Endothelial cell of umbilical vein (primary cell): ENCODE results near the gene CFAP77. TPM values are rescaled to one million over a fixed set of nuclear protein-coding genes. Genes with fewer than 3 reads are reported as not detected.

Experiments
- BruUV-seq: library from RNA; stranded (reverse); fragments of 400-500 nt; replicated peaks from 2 replicates; lab custom pipeline; 2021; lab: Mats Ljungman, UMichigan
- CTCF ChIA-PET: fragments of 300-600, 350-600 bp; sonication (Branson Sonifier 250); formaldehyde crosslinking; loops from one replicate; lab custom pipeline; 2021; ENCODE audit warnings: antibody characterized with exemption, inconsistent platforms; lab: Charles Lee
- POLR2A ChIA-PET: fragments of 300-600, 350-600 bp; sonication (Branson Sonifier 250); formaldehyde crosslinking; loops from one replicate; lab custom pipeline; 2021; ENCODE audit warnings: antibody characterized with exemption, inconsistent platforms; lab: Charles Lee
- DNase-seq: peaks from one replicate; pipeline ENCODE4 v3.0.0-alpha.2; 2011; ENCODE audit warnings: low read depth, low spot score
- FAIRE-seq: peaks from 2 replicates; lab custom pipeline; 2011; peaks lifted over from hg19 to GRCh38; lab: Jason Lieb, UNC
- H2AFZ ChIP-seq: 2 replicates; pipeline ENCODE4 v1.6.0; 2012; ENCODE audit warnings: low read depth, low read length, control low read depth, inconsistent platforms
- H3K27ac ChIP-seq: 2 replicates; pipeline ENCODE4 v1.5.1; 2011; ENCODE audit warnings: low read depth, mild to moderate bottlenecking, control low read depth, low read length, moderate library complexity; ENCODE audit not compliant: insufficient read depth
- H3K27me3 ChIP-seq, 2 experiments: 2 replicates each; pipeline versions ENCODE4 v1.6.0 to v1.6.1; 2011; ENCODE audit warnings: low read length in 2 of 2, mixed read lengths in 1 of 2; ENCODE audit not compliant: control insufficient read depth in 2 of 2, insufficient read depth in 2 of 2
- H3K36me3 ChIP-seq, 2 experiments: 2 replicates in 1 of 2; 3 replicates in 1 of 2; pipeline ENCODE4 v1.5.1; 2011; ENCODE audit warnings: low read length in 2 of 2, mild to moderate bottlenecking in 1 of 2, moderate library complexity in 1 of 2; ENCODE audit not compliant: control insufficient read depth in 2 of 2, insufficient read depth in 2 of 2; ENCODE audit errors: extremely low read depth in 1 of 2
- H3K4me1 ChIP-seq: 3 replicates; pipeline ENCODE4 v1.5.1; 2011; ENCODE audit warnings: mild to moderate bottlenecking, low read length; ENCODE audit not compliant: control insufficient read depth, insufficient read depth; ENCODE audit errors: extremely low read depth
- H3K4me2 ChIP-seq: 2 replicates; pipeline ENCODE4 v1.6.1; 2011; ENCODE audit warnings: low read length, control low read depth, mixed read lengths; ENCODE audit not compliant: insufficient read depth
- H3K4me3 ChIP-seq, 3 experiments: fragments of 200-600 bp in 1 of 3; sonication (generic), shearing (Covaris generic) in 1 of 3; replicated peaks in 1 of 3; 2 replicates each; pipeline ENCODE4 v1.5.1; 2011 to 2016; ENCODE audit warnings: control low read depth in 3 of 3, low read length in 3 of 3, mild to moderate bottlenecking in 2 of 3, inconsistent platforms in 1 of 3, low read depth in 1 of 3, moderate library complexity in 1 of 3; ENCODE audit not compliant: insufficient read depth in 1 of 3
- H3K79me2 ChIP-seq: 2 replicates; pipeline ENCODE4 v1.6.0; 2012; ENCODE audit warnings: low read length, inconsistent platforms; ENCODE audit not compliant: control insufficient read depth, insufficient read depth
- H3K9ac ChIP-seq: replicated peaks from 2 replicates; pipeline ENCODE3; 2011; ENCODE audit warnings: low read length, control low read depth; ENCODE audit not compliant: insufficient read depth; ENCODE audit errors: extremely low read depth
- H3K9me1 ChIP-seq: replicated peaks from 3 replicates; pipeline ENCODE4 v1.6.0; 2011; ENCODE audit warnings: mild to moderate bottlenecking, low read length; ENCODE audit not compliant: control insufficient read depth, insufficient read depth; ENCODE audit errors: extremely low read depth
- H3K9me3 ChIP-seq: replicated peaks from 2 replicates; pipeline ENCODE4 v1.5.1; 2012; ENCODE audit warnings: low read length, inconsistent platforms; ENCODE audit not compliant: control insufficient read depth, insufficient read depth
- H4K20me1 ChIP-seq: replicated peaks from 2 replicates; pipeline ENCODE3; 2011; ENCODE audit warnings: mild to moderate bottlenecking, low read length; ENCODE audit not compliant: control insufficient read depth, insufficient read depth; ENCODE audit errors: extremely low read depth
- EZH2 ChIP-seq: IDR thresholded peaks from 2 replicates; pipeline ENCODE4 v1.6.1; 2012; ENCODE audit warnings: borderline replicate concordance, low read depth, mild to moderate bottlenecking, moderate library complexity, low read length, inconsistent platforms; ENCODE audit not compliant: severe bottlenecking
- FOS ChIP-seq: IDR thresholded peaks from 2 replicates; pipeline ENCODE4 v1.6.1; 2011; ENCODE audit warnings: mild to moderate bottlenecking, low read length, moderate library complexity, borderline replicate concordance; ENCODE audit not compliant: insufficient read depth
- JUN ChIP-seq: IDR thresholded peaks from 2 replicates; pipeline ENCODE4 v1.6.1; 2011; ENCODE audit warnings: borderline replicate concordance, low read depth; ENCODE audit not compliant: insufficient read length, insufficient read depth
- MYC ChIP-seq: IDR thresholded peaks from one replicate; pipeline ENCODE4 v1.6.1; 2011; ENCODE audit warnings: mild to moderate bottlenecking, low read depth, low read length
- POLR2A ChIP-seq: IDR thresholded peaks from 2 replicates; pipeline ENCODE4 v1.6.1; 2012; ENCODE audit warnings: low read depth, mild to moderate bottlenecking, control low read depth, low read length
- POLR2AphosphoS5 ChIP-seq: IDR thresholded peaks from 2 replicates; pipeline ENCODE4 v1.6.1; 2012; ENCODE audit warnings: low read depth, mild to moderate bottlenecking, control low read depth, low read length, moderate library complexity; ENCODE audit not compliant: insufficient read depth
- dilution Hi-C: fragments of 300-500 bp; cut with MboI; formaldehyde crosslinking; loops from one replicate; pipeline ENCODE4 v1.15.0; 2019; ENCODE audit warnings: low sequenced_read_pairs; ENCODE audit not compliant: extremely low pct_ligation_motif_present
- intact Hi-C: fragments of 100-400 bp; cut with micrococcal nuclease; formaldehyde crosslinking; loops from one replicate; pipeline ENCODE4 v1.10.0; 2022
- polyA plus RNA-seq, 4 experiments: library from polyadenylated mRNA; depleted of rRNA in 3 of 4; stranded (reverse) in 3 of 4; unstranded in 1 of 4; fragments of >200 nt; gene quantifications; 2 replicates each; pipeline versions ENCODE4 v1.2.1 to v1.2.3, GENCODE V29; 2011 to 2012; ENCODE audit warnings: missing spikeins in 1 of 4
- total RNA-seq: library from RNA; stranded (reverse); gene quantifications from 2 replicates; pipeline ENCODE4 v1.2.3, GENCODE V29; 2021
- TF ChIP-seq, protein P1 (sequence below), 2 donors: IDR thresholded peaks; 1 replicate in 1 of 2; 2 replicates in 1 of 2; pipeline ENCODE4 v1.5.1; 2011; ENCODE audit warnings: low read length in 2 of 2, mild to moderate bottlenecking in 2 of 2, moderate library complexity in 2 of 2, control low read depth in 1 of 2, inconsistent platforms in 1 of 2, low read depth in 1 of 2; ENCODE audit not compliant: insufficient read depth in 1 of 2; ENCODE audit errors: extremely low read depth in 1 of 2
- TF ChIP-seq, protein P2 (sequence below): IDR thresholded peaks from 2 replicates; pipeline ENCODE4 v1.6.1; 2011; ENCODE audit not compliant: insufficient read depth, insufficient read length

Gene CFAP77
- total and polyA plus RNA-seq, 2 donors (not counting 3 experiments of a cell fraction or from before 2014, with no cell fraction given), result not detected

DNA sequence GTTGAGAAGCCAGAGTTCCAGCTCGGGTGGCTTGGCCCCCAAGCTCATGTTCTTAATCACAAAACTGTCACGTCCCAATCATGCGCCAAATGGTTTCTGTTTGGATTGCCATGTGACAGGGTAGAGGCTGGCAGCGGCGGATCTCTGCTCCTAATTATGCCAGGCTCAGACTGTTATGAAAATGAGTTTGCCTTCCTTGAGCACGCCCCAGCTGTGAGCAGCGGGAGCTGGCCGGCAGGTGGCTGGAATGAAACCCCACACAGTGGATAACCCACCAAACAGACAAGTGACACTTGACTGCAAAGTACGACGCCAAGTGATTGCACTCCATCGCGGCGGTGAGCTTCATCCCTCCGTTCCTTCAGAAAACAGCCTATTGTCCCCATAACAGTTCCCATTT lies 75.4 kb downstream of the CFAP77 start:
- no peaks in the 10 kb centered on the region for H3K9me3 ChIP-seq
- no peaks in the 10 kb centered on the region for H4K20me1 ChIP-seq
- no TSS peak for BruUV-seq
- DNase-seq (no peak), FAIRE-seq (no peak)
- H3K79me2 ChIP-seq, result no peaks in the 10 kb centered on the region
- peaks cover 15 to 27% of the 10 kb centered on the region in 2 experiments for H3K27me3 ChIP-seq
- H3K9ac ChIP-seq, result no peak overlapping the region
- H3K27ac ChIP-seq, result no peak overlapping the region
- no peaks in the 10 kb centered on the region for H3K9me1 ChIP-seq
- H3K36me3 ChIP-seq, result no peaks in the 10 kb centered on the region
- ChIA-PET CTCF (interaction anchor here (0.7 kb wide), 1 partner anchor 12 kb away, joined by 3 read pairs; no protein-coding TSS in a partner anchor), POLR2A (no interaction called here)
- no peak overlapping the region for H2AFZ ChIP-seq
- H3K4me2 ChIP-seq, result no peak overlapping the region
- intact Hi-C loops (no loop called here), dilution Hi-C loops (no loop called here)
- H3K4me1 ChIP-seq, result no peaks in the 10 kb centered on the region
- TF ChIP-seq EZH2 (no peak), MYC (no peak), FOS (no peak), JUN (no peak), POLR2AphosphoS5 (no peak), POLR2A (no peak)
- TF ChIP-seq, protein P1, sequence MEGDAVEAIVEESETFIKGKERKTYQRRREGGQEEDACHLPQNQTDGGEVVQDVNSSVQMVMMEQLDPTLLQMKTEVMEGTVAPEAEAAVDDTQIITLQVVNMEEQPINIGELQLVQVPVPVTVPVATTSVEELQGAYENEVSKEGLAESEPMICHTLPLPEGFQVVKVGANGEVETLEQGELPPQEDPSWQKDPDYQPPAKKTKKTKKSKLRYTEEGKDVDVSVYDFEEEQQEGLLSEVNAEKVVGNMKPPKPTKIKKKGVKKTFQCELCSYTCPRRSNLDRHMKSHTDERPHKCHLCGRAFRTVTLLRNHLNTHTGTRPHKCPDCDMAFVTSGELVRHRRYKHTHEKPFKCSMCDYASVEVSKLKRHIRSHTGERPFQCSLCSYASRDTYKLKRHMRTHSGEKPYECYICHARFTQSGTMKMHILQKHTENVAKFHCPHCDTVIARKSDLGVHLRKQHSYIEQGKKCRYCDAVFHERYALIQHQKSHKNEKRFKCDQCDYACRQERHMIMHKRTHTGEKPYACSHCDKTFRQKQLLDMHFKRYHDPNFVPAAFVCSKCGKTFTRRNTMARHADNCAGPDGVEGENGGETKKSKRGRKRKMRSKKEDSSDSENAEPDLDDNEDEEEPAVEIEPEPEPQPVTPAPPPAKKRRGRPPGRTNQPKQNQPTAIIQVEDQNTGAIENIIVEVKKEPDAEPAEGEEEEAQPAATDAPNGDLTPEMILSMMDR (IDR thresholded peaks at IDR 0.05; ENCODE audit: extremely low read depth in 1 of 2, insufficient read depth in 1 of 2, low read depth in 1 of 2, low read length in 2 of 2), result no peak
- TF ChIP-seq, protein P2, sequence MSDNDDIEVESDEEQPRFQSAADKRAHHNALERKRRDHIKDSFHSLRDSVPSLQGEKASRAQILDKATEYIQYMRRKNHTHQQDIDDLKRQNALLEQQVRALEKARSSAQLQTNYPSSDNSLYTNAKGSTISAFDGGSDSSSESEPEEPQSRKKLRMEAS, result no peak
- H3K4me3 ChIP-seq, result no peak overlapping the region
